ENCODE data around the gene ASF1B.
A peak's percentile ranks its signal among the peaks of the same experiment; 100 is the strongest.
"Not testable (repeated sequence)": the region's sequence is repeated elsewhere in the genome, so short reads cannot be mapped to it uniquely, and the experiment has no call there.

The ASF1B gene

GRCh38 chr19:14136509-14137281 lies at the start of gene ASF1B:
TSS of gene ASF1B (minus strand) at chr19:14136589. CDS start at chr19:14136456, 133 bp downstream.
- peak; percentile 100 for DNase-seq (ENCODE audit: low spot score)

- not testable (repeated sequence) for DNase-seq (ENCODE audit: low spot score)
Observed at GRCh38 chr19:14185691-14186090, 49.3 kb upstream of the ASF1B start.

GRCh38 chr19:14185158-14185557 lies 48.8 kb upstream of the ASF1B start:
- DNase-seq (ENCODE audit: low spot score): no peak

- no peak for DNase-seq (ENCODE audit: low spot score)
Observed at GRCh38 chr19:14183741-14184350, 47.5 kb upstream of the ASF1B start.

- peak; percentile 52 for DNase-seq (ENCODE audit: low spot score)
Observed at GRCh38 chr19:14182476-14182875, 46.1 kb upstream of the ASF1B start.

GRCh38 chr19:14181906-14182305 lies 45.5 kb upstream of the ASF1B start:
- peak; percentile 78 for DNase-seq (ENCODE audit: low spot score)

GRCh38 chr19:14181199-14181598 lies 44.8 kb upstream of the ASF1B start:
- DNase-seq (ENCODE audit: low spot score): not testable (repeated sequence)

GRCh38 chr19:14177496-14178074 lies 41.2 kb upstream of the ASF1B start:
- no peak for DNase-seq (ENCODE audit: low spot score)

GRCh38 chr19:14175351-14175792 lies 39.0 kb upstream of the ASF1B start:
- no peak for DNase-seq (ENCODE audit: low spot score)

GRCh38 chr19:14174883-14175282 lies 38.5 kb upstream of the ASF1B start:
- DNase-seq (ENCODE audit: low spot score): no peak

- no peak for DNase-seq (ENCODE audit: low spot score)
Observed at GRCh38 chr19:14168993-14169392, 32.6 kb upstream of the ASF1B start.

- no peak for DNase-seq (ENCODE audit: low spot score)
Observed at GRCh38 chr19:14168259-14168972, 32.0 kb upstream of the ASF1B start.

- no peak for DNase-seq (ENCODE audit: low spot score)
Observed at GRCh38 chr19:14167576-14168138, 31.3 kb upstream of the ASF1B start.

GRCh38 chr19:14166999-14167575 lies 30.7 kb upstream of the ASF1B start:
- no peak for DNase-seq (ENCODE audit: low spot score)

- no peak for DNase-seq (ENCODE audit: low spot score)
Observed at GRCh38 chr19:14165990-14166830, 29.8 kb upstream of the ASF1B start.

GRCh38 chr19:14164724-14165493 lies 28.5 kb upstream of the ASF1B start:
- no peak for DNase-seq (ENCODE audit: low spot score)

GRCh38 chr19:14164082-14164481 lies 27.7 kb upstream of the ASF1B start:
- no peak for DNase-seq (ENCODE audit: low spot score)

- DNase-seq (ENCODE audit: low spot score): no peak
Observed at GRCh38 chr19:14162871-14163297, 26.5 kb upstream of the ASF1B start.

GRCh38 chr19:14161305-14161704 lies 24.9 kb upstream of the ASF1B start:
- DNase-seq (ENCODE audit: low spot score): no peak
